Fibroblast of the aortic adventitia (primary cell): ENCODE results near the gene KCNE1. TPM values are rescaled to one million over a fixed set of nuclear protein-coding genes. Genes with fewer than 3 reads are reported as not detected.
"Not testable (repeated sequence)": the region's sequence is repeated elsewhere in the genome, so short reads cannot be mapped to it uniquely, and the experiment has no call there.

ENCODE experiments used
- DNase-seq: peaks from one replicate; pipeline ENCODE4 v3.0.0-alpha.2; 2010; ENCODE audit warnings: low read depth
- H3K4me3 ChIP-seq: 2 replicates; pipeline ENCODE4 v1.5.1; 2011; ENCODE audit warnings: low read depth, mild to moderate bottlenecking, control low read depth, low read length, moderate library complexity
- total RNA-seq: library from RNA; depleted of rRNA; stranded (reverse); fragments of >200 nt; gene quantifications from 2 replicates; pipeline ENCODE4 v1.2.3, GENCODE V29; 2012; ENCODE audit warnings: low replicate concordance

Gene KCNE1
- total RNA-seq, 1 donor, result 0.09 TPM

DNA sequence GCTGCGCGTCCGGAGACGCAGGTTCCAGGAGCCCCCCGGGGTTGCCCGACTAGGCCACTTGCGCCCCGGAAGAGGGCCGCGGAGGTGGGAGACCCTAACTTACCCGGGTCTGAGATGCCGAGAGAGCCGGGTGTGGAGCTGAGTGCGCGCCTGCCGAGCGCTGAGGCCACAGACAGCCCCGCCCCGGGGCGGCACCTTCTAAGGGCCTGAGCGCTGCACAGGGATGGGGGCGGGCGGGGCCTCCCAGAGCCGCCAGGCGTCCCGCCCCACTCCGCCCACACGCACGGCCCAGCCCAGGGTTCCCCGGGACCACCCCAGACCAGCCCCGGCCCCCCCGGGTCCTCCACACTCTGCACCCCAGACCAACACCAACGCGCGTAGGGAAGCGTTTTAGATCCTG, 52.6 kb downstream of the KCNE1 start:
- DNase-seq, H3K4me3 ChIP-seq: not testable (repeated sequence)

DNA sequence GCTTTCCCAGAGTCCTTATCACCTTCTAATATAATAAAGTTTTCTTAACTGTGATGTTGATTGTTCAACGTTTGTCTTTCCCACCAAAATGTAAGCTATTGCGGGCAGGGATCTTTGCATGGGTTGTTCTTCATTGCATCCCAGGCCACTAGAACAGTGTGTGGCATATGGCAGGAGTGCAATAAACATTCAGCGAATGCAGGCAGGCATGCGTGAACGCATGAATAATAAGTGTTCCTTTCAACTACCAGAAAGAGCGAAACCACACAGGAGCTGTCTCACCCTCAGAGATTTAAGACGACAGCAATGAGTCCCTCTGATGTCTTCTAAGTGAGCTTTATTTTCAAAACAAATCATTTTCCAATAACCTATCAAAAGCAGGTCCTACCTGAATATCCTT, 53.7 kb downstream of the KCNE1 start:
- not testable (repeated sequence) for DNase-seq, H3K4me3 ChIP-seq

DNA sequence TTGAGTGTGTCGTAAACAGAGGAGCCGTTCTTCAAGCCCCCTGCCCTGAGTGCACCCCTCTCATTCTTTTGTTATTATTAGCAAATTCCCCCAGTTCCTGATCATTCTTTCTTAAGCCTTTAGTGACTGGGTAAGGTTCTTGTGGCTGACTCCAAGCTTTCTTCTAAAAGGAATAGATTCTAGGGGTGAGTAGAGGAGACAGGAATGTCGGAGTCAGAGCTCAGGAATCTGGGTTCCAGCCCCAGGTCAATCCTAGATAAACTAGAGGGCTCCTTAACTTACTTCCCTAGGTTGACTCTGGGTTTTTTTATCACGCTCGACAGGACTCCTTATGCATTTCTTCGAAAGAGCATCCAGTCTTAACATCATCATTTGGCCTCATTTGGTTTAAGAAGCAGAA, 55.8 kb downstream of the KCNE1 start:
- H3K4me3 ChIP-seq, DNase-seq: not testable (repeated sequence)

DNA sequence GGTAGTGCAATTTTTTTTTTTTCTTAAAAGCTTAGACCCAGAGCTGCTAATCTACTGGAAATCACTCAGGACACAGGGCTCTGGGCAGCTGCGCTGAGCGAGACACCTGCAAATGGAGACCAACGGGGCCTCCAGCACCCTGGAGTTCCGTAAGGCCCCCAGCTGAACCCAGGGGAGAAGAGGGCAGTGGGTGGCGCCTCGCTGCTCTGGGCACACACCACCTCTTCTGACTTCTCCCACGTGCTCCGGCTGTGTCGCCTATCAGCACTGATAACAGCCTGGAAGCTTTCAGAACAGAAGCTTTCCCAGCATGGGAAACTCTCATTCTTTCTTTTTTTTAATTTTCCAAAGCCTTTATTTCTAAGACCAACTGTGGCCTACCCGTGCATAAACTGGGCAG, 56.4 kb downstream of the KCNE1 start:
- not testable (repeated sequence) for H3K4me3 ChIP-seq, DNase-seq

DNA sequence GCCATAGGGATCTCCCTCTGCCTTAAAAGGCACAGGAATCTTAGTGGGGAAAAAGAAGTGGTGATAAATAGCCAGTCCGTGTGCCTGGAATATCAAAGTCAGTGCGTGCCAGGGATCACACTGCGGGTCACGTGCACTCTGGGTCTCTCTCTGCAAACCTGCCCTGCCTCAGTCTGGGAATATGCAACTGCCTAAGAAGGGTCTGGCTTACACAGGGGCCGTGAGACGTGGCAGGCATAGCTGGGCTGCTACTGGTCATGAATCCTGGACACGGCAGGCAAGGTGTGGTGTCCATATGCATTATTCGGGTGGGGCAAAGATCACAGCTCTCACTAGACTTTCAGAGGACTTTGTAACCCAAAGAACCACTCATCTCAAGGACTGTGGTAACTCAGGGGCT, 65.0 kb downstream of the KCNE1 start:
- not testable (repeated sequence) for DNase-seq, H3K4me3 ChIP-seq

DNA sequence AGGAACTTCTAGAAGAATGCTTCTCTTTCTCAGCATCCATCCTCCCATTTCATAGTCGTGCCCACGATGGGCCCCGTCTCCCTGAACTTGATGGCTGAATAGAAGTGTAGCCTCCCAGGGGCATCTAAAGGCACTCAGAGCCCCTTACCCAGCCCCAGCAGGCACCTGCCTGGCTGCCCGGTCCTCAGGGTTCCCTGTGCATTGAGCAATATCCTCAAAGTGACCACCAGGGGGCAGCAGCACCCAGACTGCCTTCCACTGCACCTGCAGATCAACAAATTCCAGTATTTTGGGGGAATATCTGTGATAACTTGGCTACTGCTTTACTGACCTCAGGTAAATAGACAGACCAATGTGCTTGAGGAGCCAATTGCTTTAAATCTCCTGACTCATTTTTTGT, 68.5 kb downstream of the KCNE1 start:
- not testable (repeated sequence) for DNase-seq

DNA sequence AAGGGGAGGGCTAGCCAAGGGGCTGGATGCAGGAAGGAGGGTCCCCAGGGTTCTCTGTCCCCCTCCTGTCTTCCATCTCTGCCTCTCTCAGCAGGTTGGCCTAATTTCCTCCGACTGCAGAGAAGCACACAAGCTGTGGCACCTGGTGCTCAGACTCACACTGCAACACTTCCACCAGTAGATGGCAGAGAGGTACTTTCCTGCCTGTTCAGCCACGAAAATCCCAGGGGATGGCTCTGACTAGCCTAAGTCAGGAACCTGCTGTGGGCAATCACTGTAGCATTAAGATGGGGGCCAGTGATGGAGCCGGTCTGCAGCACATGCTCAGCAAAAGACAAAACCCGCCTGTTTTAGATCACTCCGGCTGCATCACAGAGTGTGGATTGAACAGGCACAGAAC, 82.3 kb downstream of the KCNE1 start:
- H3K4me3 ChIP-seq, result not testable (repeated sequence)

More for the DNA sequence above, 68.5 kb downstream of the KCNE1 start:
- not testable (repeated sequence) for H3K4me3 ChIP-seq

DNA sequence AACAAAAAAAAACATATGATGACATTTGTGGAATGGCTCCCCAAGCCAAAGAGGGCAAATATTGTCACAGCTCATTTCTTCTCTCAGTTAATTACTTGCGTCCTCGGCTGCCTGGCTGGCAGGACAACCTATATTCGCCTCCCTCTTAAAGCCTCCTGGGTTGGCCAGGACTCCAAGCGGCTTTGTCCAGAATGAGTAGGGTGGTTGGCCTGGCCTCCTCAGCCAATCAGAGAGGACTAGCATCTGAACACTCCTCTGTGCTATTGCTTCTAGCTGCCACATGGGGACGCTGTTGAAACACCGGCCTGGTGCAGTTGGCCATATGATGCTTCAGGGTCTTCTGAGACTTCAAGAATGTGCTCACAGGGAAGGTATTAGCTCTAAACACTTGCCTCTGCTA, 83.6 kb downstream of the KCNE1 start:
- not testable (repeated sequence) for DNase-seq

More for the DNA sequence above, 82.3 kb downstream of the KCNE1 start:
- not testable (repeated sequence) for DNase-seq

DNA sequence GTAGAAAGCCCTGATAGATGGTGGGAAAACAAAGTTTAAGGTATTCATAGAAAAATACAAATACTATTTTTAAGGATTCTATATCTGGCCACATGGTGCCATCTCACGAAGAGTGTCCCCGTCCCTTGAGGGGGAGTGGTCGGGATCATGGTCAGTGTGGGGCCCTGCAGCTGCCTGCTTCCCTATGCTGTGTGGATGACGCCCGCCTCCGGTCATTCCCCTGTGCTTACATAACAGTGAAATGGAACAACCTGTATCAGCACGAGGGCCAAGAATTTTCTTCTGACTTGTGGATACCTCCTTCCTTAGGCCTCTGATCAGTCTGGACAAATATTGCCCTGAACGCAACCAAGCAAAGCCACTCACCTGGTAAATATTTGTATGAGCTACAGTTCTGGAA, 84.7 kb downstream of the KCNE1 start:
- not testable (repeated sequence) for H3K4me3 ChIP-seq, DNase-seq

More for the DNA sequence above, 83.6 kb downstream of the KCNE1 start:
- not testable (repeated sequence) for H3K4me3 ChIP-seq

DNA sequence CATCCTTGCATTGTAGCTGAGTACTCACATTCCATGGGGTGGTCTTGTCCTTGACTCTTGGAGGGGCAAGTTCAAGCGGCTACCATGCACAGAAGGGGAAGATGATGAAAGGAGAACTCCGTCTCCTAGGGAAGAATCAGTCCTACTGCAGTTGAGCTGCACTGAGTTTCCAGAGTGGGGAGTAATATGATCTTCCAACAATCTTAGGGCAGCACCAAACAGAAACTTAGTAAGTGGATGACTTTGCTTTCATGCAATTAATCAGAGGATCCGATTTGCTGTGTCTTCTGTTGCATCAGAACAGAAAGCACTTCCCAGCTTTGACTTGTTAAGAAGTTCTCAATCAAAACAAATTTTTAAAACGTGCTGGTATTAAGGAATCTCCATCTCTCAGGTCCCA, 88.2 kb downstream of the KCNE1 start, which contains the start of gene SMIM34:
TSS of gene SMIM34 (minus strand) at position 147 of the 400 bp plus-strand sequence. CDS start at position 35, 112 bp downstream.
- not testable (repeated sequence) for H3K4me3 ChIP-seq, DNase-seq

DNA sequence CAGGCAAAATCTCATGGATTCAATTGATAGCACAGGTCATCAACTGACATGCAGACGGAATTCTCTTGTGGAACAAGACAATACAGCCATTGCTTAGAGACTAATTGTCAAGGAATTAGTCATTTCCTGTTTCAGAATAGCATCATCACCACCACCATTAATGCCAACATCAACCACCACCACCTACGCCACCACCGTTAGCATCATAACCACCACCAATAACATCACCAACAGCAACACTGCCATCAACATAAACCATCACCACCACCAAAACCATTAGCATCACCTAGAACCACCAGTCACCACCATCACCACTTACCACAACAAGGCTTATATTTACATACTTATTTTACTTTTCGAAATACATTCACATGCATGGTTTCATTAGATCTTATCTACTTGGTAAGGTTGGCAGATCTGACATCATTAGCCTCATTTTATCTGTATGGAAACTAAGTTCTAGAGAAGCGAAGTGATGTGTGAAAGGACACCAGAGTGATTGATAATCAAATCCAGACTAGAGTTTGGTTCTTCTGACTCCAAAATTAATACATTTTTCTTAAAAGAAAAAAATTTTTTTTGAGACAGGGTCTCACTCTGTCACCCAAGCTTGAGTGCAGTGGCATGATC, 94.4 kb downstream of the KCNE1 start:
- not testable (repeated sequence) for H3K4me3 ChIP-seq, DNase-seq

DNA sequence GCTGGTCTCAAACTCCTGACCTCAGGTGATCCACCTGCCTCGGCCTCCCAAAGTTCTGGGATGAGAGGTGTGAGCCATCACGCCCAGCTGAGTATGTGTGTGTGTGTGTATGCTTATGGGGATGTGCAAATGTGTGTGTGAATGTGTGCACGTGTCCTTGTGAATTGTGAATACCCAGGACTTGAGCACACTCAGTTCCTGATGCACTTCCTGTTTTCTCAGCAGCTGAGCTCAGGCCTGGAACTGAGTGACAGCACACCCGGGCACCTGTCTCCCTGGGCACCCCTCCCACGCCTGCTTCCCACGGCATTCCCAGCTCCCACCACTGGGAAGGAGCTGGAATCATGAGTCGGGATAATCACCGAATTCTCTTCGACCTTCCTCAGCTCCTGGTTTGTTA, 104.7 kb downstream of the KCNE1 start:
- DNase-seq, H3K4me3 ChIP-seq: not testable (repeated sequence)

DNA sequence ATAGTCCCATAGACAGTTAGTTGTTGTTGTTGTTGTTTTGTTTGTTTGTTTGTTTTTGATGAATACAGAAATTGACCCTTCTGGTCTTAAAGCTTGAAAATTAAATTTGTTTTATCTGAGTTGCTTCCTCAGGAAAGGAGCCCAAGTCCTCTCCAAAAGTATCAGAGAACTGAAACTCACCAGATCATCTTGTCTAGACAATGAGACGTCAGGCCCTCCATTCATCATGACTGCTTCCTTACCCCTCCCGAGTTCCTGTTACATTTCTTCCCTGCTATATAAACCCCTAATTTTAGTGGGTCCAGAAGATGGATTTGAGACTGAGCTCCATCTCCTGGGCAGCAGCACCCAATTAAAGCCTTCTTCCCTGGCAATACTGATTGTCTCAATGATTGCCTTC, 105.3 kb downstream of the KCNE1 start:
- DNase-seq, H3K4me3 ChIP-seq: not testable (repeated sequence)

DNA sequence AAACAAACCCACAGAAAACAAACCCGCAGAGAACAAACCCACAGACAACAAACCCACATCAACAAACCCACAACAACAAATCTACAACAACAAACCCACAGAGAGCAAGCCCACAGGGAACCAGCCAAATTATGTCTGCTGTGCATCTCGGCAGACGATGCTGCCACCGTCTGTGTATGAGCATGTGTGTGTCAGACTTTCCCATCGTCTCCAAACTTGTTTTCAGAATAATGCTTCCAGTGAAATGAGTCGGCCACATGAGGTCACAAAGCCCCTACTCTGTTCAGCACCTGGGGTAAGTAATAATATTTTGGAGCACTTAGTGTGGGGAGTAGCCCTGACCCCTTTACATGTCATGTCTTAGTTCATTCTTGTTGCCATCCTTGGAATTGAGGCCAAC, 105.9 kb downstream of the KCNE1 start:
- not testable (repeated sequence) for H3K4me3 ChIP-seq, DNase-seq

DNA sequence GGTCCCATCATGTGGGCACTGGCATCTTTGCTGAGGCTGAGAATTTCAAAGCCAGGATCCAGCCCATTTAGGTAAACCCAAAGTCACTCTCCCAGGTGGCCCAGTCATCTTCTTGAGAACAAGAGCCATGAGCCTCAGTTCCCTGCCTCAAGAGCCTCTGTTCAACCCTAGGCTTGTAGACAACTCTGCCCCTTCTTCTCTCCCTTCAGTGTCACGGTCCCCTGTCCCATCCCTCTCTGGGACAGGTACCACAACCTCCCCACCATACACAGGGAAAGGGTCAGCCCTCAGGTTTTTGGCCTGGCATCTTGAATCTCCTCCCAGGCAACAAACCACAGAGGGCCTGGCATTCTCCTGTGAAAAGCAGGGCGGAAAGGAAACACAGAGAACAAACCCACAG, 106.3 kb downstream of the KCNE1 start:
- not testable (repeated sequence) for DNase-seq, H3K4me3 ChIP-seq

DNA sequence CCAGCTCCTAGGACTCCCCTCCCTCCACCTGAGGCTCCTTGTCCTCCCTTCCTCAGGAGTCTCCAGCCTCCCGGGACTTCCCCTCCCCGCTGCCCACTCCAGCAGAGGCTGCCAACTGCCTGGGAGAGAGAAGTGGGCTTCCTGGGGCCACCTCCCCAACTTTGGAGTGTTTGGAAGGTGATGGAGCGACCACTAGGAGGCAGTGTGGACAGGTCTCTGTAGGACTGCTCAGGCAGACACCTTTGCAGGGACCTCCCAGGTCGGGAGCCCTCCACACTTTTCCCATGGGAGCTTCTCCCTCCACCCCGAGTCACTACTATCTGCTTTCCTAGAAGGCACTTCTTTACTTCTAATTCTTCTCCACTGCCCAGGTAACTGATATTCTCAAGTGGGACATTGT, 107.3 kb downstream of the KCNE1 start:
- not testable (repeated sequence) for H3K4me3 ChIP-seq, DNase-seq

DNA sequence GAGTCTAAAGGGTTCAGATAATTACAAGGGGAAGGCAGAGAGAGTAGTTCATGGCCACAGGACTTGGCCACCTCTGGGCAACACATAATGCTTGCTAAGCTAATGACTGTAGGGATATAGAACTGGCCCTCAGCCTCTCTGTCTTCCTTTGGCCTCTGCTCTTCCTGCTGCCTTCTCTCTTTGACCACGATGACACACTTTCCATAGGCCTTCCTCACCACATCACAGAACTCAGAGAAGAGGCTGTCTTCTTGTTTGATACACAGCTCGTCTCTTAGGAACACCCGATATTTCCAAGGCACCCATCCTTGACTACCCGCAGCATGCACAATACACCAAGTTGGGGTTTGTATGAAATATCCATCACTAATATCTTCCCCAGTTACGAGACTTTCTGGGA, 111.5 kb downstream of the KCNE1 start:
- H3K4me3 ChIP-seq, DNase-seq: not testable (repeated sequence)
